ENCODE measurements around the gene C10orf95.

DNA sequence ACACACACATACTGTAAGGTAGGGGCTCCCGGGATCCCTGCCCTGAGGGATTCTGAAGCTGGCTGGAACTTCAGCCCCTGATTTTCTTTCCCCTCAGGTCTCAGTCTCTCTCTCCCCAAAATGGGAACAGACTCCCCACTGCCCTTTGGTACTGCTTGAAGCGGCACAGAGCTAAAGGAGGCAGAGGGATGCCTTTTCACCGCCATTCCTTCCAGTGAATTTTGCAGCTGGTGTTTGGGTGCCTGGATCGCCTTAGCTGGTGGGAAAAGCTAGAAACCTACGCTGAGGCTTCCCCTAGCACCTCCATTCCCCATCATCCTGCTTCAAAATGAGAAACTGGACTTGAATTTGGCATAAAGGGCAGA, 16.2 kb downstream of the C10orf95 start:
- no peak for TF ChIP-seq EZH2 (IDR thresholded peaks at IDR 0.05; ENCODE audit: low read depth, unreplicated experiment)
- TF ChIP-seq, protein P1, sequence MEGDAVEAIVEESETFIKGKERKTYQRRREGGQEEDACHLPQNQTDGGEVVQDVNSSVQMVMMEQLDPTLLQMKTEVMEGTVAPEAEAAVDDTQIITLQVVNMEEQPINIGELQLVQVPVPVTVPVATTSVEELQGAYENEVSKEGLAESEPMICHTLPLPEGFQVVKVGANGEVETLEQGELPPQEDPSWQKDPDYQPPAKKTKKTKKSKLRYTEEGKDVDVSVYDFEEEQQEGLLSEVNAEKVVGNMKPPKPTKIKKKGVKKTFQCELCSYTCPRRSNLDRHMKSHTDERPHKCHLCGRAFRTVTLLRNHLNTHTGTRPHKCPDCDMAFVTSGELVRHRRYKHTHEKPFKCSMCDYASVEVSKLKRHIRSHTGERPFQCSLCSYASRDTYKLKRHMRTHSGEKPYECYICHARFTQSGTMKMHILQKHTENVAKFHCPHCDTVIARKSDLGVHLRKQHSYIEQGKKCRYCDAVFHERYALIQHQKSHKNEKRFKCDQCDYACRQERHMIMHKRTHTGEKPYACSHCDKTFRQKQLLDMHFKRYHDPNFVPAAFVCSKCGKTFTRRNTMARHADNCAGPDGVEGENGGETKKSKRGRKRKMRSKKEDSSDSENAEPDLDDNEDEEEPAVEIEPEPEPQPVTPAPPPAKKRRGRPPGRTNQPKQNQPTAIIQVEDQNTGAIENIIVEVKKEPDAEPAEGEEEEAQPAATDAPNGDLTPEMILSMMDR (conservative IDR thresholded peaks at IDR 0.05; ENCODE audit: low read depth in 2 of 2): no peak
- TF ChIP-seq EZH2phosphoT487 (IDR thresholded peaks at IDR 0.05; ENCODE audit: unreplicated experiment): no peak
- TF ChIP-seq, protein P2, sequence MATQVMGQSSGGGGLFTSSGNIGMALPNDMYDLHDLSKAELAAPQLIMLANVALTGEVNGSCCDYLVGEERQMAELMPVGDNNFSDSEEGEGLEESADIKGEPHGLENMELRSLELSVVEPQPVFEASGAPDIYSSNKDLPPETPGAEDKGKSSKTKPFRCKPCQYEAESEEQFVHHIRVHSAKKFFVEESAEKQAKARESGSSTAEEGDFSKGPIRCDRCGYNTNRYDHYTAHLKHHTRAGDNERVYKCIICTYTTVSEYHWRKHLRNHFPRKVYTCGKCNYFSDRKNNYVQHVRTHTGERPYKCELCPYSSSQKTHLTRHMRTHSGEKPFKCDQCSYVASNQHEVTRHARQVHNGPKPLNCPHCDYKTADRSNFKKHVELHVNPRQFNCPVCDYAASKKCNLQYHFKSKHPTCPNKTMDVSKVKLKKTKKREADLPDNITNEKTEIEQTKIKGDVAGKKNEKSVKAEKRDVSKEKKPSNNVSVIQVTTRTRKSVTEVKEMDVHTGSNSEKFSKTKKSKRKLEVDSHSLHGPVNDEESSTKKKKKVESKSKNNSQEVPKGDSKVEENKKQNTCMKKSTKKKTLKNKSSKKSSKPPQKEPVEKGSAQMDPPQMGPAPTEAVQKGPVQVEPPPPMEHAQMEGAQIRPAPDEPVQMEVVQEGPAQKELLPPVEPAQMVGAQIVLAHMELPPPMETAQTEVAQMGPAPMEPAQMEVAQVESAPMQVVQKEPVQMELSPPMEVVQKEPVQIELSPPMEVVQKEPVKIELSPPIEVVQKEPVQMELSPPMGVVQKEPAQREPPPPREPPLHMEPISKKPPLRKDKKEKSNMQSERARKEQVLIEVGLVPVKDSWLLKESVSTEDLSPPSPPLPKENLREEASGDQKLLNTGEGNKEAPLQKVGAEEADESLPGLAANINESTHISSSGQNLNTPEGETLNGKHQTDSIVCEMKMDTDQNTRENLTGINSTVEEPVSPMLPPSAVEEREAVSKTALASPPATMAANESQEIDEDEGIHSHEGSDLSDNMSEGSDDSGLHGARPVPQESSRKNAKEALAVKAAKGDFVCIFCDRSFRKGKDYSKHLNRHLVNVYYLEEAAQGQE (IDR thresholded peaks at IDR 0.05; ENCODE audit: unreplicated experiment): no peak
